Keratinocyte (primary cell): ENCODE results near the gene FBXW2. TPM values are rescaled to one million over a fixed set of nuclear protein-coding genes. Genes with fewer than 3 reads are reported as not detected.

ENCODE experiments used
- DNase-seq: peaks from one replicate; pipeline ENCODE4 v3.0.0-alpha.2; 2011; ENCODE audit warnings: low read depth, missing footprints, low spot score
- FAIRE-seq: peaks from 2 replicates; lab custom pipeline; 2011; peaks lifted over from hg19 to GRCh38; lab: Jason Lieb, UNC
- H2AFZ ChIP-seq: 2 replicates; pipeline ENCODE4 v1.6.0; 2012; ENCODE audit warnings: low read length, control low read depth, inconsistent platforms; ENCODE audit not compliant: control insufficient read depth
- H3K27ac ChIP-seq: 2 replicates; pipeline ENCODE4 v1.5.1; 2011; ENCODE audit warnings: low read length; ENCODE audit not compliant: control insufficient read depth, insufficient read depth
- H3K27me3 ChIP-seq: 3 replicates; pipeline ENCODE4 v1.6.0; 2011; ENCODE audit warnings: low read length; ENCODE audit not compliant: control insufficient read depth, insufficient read depth; ENCODE audit errors: extremely low read depth
- H3K36me3 ChIP-seq, 2 experiments: 2 replicates in 1 of 2; 3 replicates in 1 of 2; pipeline ENCODE4 v1.5.1; 2011; ENCODE audit warnings: low read length in 2 of 2, mild to moderate bottlenecking in 1 of 2; ENCODE audit not compliant: control insufficient read depth in 2 of 2, insufficient read depth in 2 of 2; ENCODE audit errors: extremely low read depth in 1 of 2
- H3K4me1 ChIP-seq: 3 replicates; pipeline ENCODE4 v1.5.1; 2011; ENCODE audit warnings: low read length; ENCODE audit not compliant: control insufficient read depth, insufficient read depth; ENCODE audit errors: extremely low read depth
- H3K4me2 ChIP-seq: 3 replicates; pipeline ENCODE4 v1.6.0; 2011; ENCODE audit warnings: low read depth, low read length; ENCODE audit not compliant: control insufficient read depth, insufficient read depth; ENCODE audit errors: extremely low read depth
- H3K4me3 ChIP-seq, 3 experiments: fragments of 200-600 bp in 1 of 3; sonication (generic) in 1 of 3; 2 replicates in 2 of 3; 3 replicates in 1 of 3; pipeline ENCODE4 v1.5.1; 2011 to 2016; ENCODE audit warnings: low read length in 3 of 3, mild to moderate bottlenecking in 3 of 3, control low read depth in 2 of 3, inconsistent platforms in 1 of 3, low read depth in 1 of 3, mixed read lengths in 1 of 3, mixed run types in 1 of 3, moderate library complexity in 1 of 3; ENCODE audit not compliant: control insufficient read depth in 2 of 3, insufficient read depth in 2 of 3; ENCODE audit errors: extremely low read depth in 1 of 3
- H3K79me2 ChIP-seq: 2 replicates; pipeline ENCODE4 v1.6.0; 2012; ENCODE audit warnings: low read length; ENCODE audit not compliant: control insufficient read depth, insufficient read depth
- H3K9ac ChIP-seq: 3 replicates; pipeline ENCODE4 v1.6.0; 2011; ENCODE audit warnings: low read length; ENCODE audit not compliant: control insufficient read depth, insufficient read depth; ENCODE audit errors: extremely low read depth
- H3K9me1 ChIP-seq: 3 replicates; pipeline ENCODE4 v1.6.0; 2011; ENCODE audit warnings: low read length; ENCODE audit not compliant: control insufficient read depth, insufficient read depth; ENCODE audit errors: extremely low read depth
- H3K9me3 ChIP-seq: 2 replicates; pipeline ENCODE4 v1.5.1; 2012; ENCODE audit warnings: low read depth, low read length; ENCODE audit not compliant: control insufficient read depth
- H4K20me1 ChIP-seq: 3 replicates; pipeline ENCODE4 v1.6.0; 2011; ENCODE audit warnings: low read length; ENCODE audit not compliant: control insufficient read depth, insufficient read depth; ENCODE audit errors: extremely low read depth
- CTCF ChIP-seq, 3 experiments: IDR thresholded peaks in 1 of 3; conservative IDR thresholded peaks in 1 of 3; optimal IDR thresholded peaks in 1 of 3; 2 replicates in 2 of 3; 3 replicates in 1 of 3; pipeline versions ENCODE3 to v1.5.1; 2011; ENCODE audit warnings: low read length in 3 of 3, mild to moderate bottlenecking in 3 of 3, moderate library complexity in 2 of 3, control low read depth in 1 of 3, inconsistent platforms in 1 of 3; ENCODE audit not compliant: insufficient read depth in 2 of 3; ENCODE audit errors: extremely low read depth in 1 of 3
- EZH2 ChIP-seq: IDR thresholded peaks from one replicate; pipeline ENCODE4 v1.6.1; 2012; ENCODE audit warnings: inconsistent platforms, mild to moderate bottlenecking, low read length, moderate library complexity
- dilution Hi-C: fragments of 300-500 bp; cut with MboI; formaldehyde crosslinking; loops from one replicate; pipeline ENCODE4 v1.7.0; 2020; ENCODE audit warnings: low sequenced_read_pairs; ENCODE audit not compliant: extremely low pct_ligation_motif_present
- polyA plus RNA-seq, 5 experiments: library from polyadenylated mRNA; depleted of rRNA in 3 of 5; stranded (reverse) in 3 of 5; stranded (forward) in 1 of 5; unstranded in 1 of 5; fragments of >200 nt; gene quantifications; 1 replicate in 1 of 5; 2 replicates in 3 of 5; 3 replicates in 1 of 5; pipeline versions ENCODE4 v1.2.1 to v1.2.3, GENCODE V29; 2011 to 2012; ENCODE audit warnings: missing spikeins in 2 of 5, low read depth in 1 of 5, low replicate concordance in 1 of 5

Gene FBXW2
- polyA plus RNA-seq, 1 donor (not counting 4 experiments of a cell fraction or from before 2014, with no cell fraction given): 68.3 TPM

GRCh38 chr9:120710110-120710981 is 82.9 kb downstream of the FBXW2 start:
- no peaks in the 10 kb centered on the region for H3K9me3 ChIP-seq
- dilution Hi-C loops: no loop called here
- peak overlapping the region; percentile 71 for H3K9ac ChIP-seq
- H3K36me3 ChIP-seq: no peaks in the 10 kb centered on the region
- H2AFZ ChIP-seq: peak overlapping the region; percentile 56
- H3K27ac ChIP-seq: peak overlapping the region; percentile 82
- peak overlapping the region; percentile 98 for H3K4me2 ChIP-seq
- DNase-seq: no peak
- no peaks in the 10 kb centered on the region for H3K27me3 ChIP-seq
- TF ChIP-seq EZH2: no peak
- TF ChIP-seq CTCF (optimal IDR thresholded peaks at IDR 0.05 in 1 of 3, IDR thresholded peaks at IDR 0.05 in 1 of 3, conservative IDR thresholded peaks at IDR 0.05 in 1 of 3; ENCODE audit: extremely low read depth in 1 of 3, insufficient read depth in 2 of 3, low read length in 3 of 3): no peak
- peaks cover 40% of the 10 kb centered on the region for H3K4me1 ChIP-seq
- H4K20me1 ChIP-seq: no peaks in the 10 kb centered on the region
- peaks cover 50% of the 10 kb centered on the region for H3K79me2 ChIP-seq
- no peaks in the 10 kb centered on the region for H3K9me1 ChIP-seq
- peak overlapping the region; percentile 7 to 69 (median 69) for H3K4me3 ChIP-seq
- no peak for FAIRE-seq

GRCh38 chr9:120708526-120709224 is 84.5 kb downstream of the FBXW2 start:
- Histone ChIP-seq H4K20me1 (no peaks in the 10 kb centered on the region), H3K4me1 (peaks cover 33% of the 10 kb centered on the region), H3K4me2 (peak overlapping the region; percentile 98)

More at GRCh38 chr9:120708526-120709224, 84.5 kb downstream of the FBXW2 start:
- FAIRE-seq (peak; percentile 73), DNase-seq (no peak)
- Histone ChIP-seq H3K9ac (peak overlapping the region; percentile 57), H3K36me3 (no peaks in the 10 kb centered on the region), H3K4me3 (peak overlapping the region in 2 of 3 experiments; percentile 23 to 40), H3K79me2 (peaks cover 50% of the 10 kb centered on the region), H2AFZ (no peak overlapping the region), H3K9me1 (no peaks in the 10 kb centered on the region), H3K27ac (peak overlapping the region; percentile 82), H3K9me3 (no peaks in the 10 kb centered on the region), H3K27me3 (no peaks in the 10 kb centered on the region)
- TF ChIP-seq CTCF (optimal IDR thresholded peaks at IDR 0.05 in 1 of 3, IDR thresholded peaks at IDR 0.05 in 1 of 3, conservative IDR thresholded peaks at IDR 0.05 in 1 of 3; ENCODE audit: extremely low read depth in 1 of 3, insufficient read depth in 2 of 3, low read length in 3 of 3): no peak
- no peak for TF ChIP-seq EZH2
- dilution Hi-C loops: no loop called here
